ENCODE results near the gene CCSER2.
"Not testable (repeated sequence)": the region's sequence is repeated elsewhere in the genome, so short reads cannot be mapped to it uniquely, and the experiment has no call there.

CCSER2 gene

GRCh38 chr10:84312816-84313215 is 15.6 kb upstream of the CCSER2 start:
- DNase-seq, result no peak

DNA sequence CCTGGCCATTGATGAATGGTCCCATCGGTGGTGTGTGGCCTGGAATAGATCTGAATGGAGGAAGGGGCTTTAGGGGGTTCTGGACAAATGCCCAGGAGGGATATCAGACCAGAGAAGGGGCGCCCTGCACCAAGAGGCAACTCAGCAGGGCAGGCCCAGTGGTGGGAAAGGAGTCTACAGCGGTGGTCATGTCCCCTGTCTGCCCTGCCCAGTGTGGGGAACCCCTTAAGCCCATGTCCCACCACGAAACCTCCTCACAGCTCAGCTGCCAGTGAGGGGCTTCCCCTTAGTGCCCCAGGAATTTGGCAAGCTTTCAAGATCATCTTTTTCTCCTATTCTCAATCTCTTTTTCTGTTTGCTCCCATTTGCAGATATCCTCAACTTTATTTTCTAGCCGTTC is 14.1 kb upstream of the CCSER2 start:
- DNase-seq, result no peak

DNA sequence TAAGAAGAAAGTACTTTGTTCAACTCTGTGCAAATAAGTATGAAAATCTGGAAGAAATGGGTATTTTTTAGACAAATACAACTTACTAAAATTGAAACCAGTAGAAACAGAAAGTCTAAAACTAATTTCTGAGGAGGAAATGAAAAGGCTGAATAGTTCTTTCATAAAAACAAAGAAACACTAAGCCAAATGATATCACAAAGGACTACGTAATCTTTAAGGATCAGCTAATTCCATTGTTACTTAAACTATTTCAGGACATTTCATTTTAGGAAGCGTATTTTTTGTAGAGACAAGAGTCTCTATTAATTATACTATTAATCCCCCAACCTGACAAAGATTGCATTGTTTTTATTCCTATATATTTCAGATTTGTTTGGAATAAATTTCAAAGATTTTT is 11.2 kb upstream of the CCSER2 start:
- DNase-seq, result no peak

DNA sequence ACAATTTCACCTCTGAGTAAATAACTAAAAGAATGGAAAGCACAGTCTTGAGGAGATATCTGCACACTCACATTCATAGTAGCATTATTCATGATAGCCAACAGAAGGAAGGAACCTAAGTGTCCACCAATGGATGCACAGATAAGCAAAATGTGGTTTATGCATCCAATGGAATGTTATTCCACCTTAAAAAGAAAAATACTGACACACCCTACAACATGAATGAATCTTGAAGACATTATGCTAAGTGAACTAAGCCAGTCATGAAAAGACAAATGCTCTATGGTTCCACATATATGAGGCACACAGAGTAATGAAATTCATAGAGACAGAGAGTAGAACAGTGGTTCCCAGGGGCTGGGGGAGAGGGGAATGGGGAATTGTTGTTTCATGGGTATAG is 6.5 kb upstream of the CCSER2 start:
- DNase-seq, result no peak

GRCh38 chr10:84323566-84323965 is 4.8 kb upstream of the CCSER2 start:
- DNase-seq, result not testable (repeated sequence)

GRCh38 chr10:84326995-84327394 is 1.4 kb upstream of the CCSER2 start:
- not testable (repeated sequence) for DNase-seq

DNA sequence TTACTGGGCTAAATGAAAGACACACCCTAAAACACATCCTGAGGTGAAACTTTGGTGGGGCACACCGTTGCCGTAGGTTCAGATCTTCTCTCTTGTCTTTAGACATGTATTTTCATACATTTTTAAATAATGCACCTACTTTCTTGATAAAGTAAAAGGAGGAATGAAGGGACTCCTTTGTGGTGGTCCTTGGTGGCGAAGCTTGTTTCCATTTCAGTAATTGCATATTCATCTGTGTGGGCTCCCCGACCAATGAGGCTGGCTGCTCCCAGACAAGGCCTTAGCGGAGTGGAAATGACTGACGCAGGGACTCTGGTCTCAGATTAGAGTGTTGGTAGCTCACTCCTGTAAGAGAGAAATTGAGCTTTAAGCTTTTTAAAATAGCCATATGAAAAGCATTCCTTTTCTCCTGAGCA is 815 bp downstream of the CCSER2 start:
- no peak for DNase-seq

DNA sequence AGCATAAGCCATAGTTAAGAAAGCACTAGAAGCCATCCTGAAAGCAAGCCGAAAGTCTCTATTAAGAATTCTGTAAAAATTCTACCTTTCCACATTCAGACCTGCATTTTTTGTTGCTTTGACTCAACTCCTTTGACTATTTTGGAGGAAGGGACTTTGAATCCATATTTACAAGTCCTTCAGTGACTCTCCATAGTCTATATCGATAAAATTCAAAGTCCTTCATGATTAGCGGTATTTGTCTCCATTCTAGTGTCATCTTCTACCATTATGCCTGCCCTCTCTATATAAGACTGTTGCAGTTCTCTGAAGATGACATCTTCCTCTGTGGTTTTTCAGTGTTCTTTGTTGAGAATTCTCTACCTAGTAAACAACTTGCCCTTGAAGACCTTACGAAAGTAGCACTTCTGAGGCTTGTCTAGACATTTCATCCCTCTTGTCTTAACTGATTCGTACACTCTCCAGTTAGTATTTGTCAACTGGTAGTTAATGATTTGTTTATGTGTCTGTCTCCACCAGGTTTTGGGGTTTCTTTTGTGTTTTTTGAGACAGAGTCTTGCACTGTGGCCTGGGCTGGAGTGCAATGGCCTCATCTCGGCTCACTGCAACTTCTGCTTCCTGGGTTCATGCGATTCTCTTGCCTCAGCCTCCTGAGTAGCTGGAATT is 1.7 kb downstream of the CCSER2 start:
- DNase-seq, result no peak

GRCh38 chr10:84331091-84331490 is 2.7 kb downstream of the CCSER2 start:
- DNase-seq, result no peak

- no peak for DNase-seq
Measured at GRCh38 chr10:84333864-84334451, 5.6 kb downstream of the CCSER2 start.

- DNase-seq, result no peak
Measured at GRCh38 chr10:84334811-84335210, 6.4 kb downstream of the CCSER2 start.

- DNase-seq, result no peak
Measured at GRCh38 chr10:84335516-84335915, 7.1 kb downstream of the CCSER2 start.

DNA sequence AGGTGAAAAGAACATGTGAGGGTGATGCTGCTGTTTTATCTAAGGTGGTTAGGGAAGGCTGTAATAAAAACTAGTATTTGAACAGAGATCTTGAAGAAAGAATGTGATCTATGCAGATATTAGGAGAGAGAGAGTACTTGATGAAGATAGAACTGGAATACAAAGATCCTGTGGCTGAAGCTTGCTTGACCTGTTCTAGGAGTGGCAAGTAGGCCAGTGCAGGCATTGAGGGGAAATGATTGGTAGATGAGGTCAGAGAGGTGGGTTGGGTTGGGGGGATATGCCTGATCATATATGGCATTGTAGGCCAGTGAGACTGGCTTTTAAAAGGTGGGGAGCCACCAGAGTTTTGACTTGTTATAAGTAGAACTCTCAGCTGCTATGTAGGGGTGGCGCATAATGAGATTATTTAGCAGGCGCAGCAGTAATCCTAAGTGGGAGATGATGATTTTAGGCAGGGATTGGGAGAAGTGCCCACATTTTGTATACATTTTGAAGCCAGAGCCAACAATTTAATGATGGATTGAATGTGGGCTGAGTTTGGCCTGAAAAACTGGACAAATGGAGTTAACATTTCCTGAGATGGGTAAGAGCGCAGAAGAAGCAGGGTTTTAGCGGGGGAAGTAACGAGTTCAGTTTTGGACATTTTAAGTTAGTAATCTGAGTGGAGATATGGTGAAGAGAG is 8.2 kb downstream of the CCSER2 start:
- DNase-seq, result no peak

GRCh38 chr10:84337199-84337598 is 8.8 kb downstream of the CCSER2 start:
- no peak for DNase-seq

GRCh38 chr10:84339025-84339424 is 10.6 kb downstream of the CCSER2 start:
- no peak for DNase-seq

GRCh38 chr10:84340187-84340586 is 11.8 kb downstream of the CCSER2 start:
- DNase-seq, result no peak

GRCh38 chr10:84340632-84341537 is 12.5 kb downstream of the CCSER2 start:
- DNase-seq, result no peak

GRCh38 chr10:84341538-84341856 is 13.1 kb downstream of the CCSER2 start:
- no peak for DNase-seq

- no peak for DNase-seq
Measured at GRCh38 chr10:84341983-84342382, 13.6 kb downstream of the CCSER2 start.

- DNase-seq, result no peak
Measured at GRCh38 chr10:84342584-84342983, 14.2 kb downstream of the CCSER2 start.

- no peak for DNase-seq
Measured at GRCh38 chr10:84343831-84344230, 15.4 kb downstream of the CCSER2 start.

- no peak for DNase-seq
Measured at GRCh38 chr10:84344526-84344925, 16.1 kb downstream of the CCSER2 start.

- not testable (repeated sequence) for DNase-seq
Measured at GRCh38 chr10:84347575-84348002, 19.2 kb downstream of the CCSER2 start.

Data from NCI-H187 treated with DMSO at 0.1 percent for 48 hours (cell line).